GM19468 (cell line): ENCODE measurements around the gene IL9.

Source experiments
- ATAC-seq: cut with Tn5 transposase; IDR thresholded peaks from one replicate; pipeline ENCODE4 v1.9.1; 2021; ENCODE audit warnings: mild to moderate bottlenecking, moderate library complexity, moderate number of reproducible peaks; ENCODE audit not compliant: unreplicated experiment; ENCODE audit errors: extremely low read depth

Gene IL9

DNA sequence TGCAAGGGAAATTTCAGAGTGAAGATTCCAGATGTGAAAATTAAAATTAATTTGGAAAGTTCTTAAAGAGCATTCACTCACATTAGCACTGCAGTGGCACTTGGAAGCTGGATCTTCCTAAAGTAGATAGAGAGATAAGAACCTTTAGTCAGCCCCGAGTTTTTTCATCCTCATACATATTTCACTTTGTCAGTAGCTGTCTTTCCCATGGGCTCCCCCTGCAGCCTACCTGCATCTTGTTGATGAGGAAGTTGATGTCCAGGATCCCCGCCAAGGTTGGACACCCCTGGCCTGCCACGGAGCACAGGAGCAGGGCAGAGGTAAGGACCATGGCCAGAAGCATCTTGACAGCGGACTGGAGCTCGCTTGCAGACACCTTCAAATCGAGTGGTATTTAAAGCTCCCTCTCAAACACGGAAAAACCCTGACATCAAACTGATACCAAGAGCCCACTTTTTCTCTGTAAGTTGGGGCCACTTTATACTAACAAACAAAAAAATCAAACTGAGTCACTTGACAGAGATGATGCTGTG, at the start of gene IL9:
Gene IL9, minus strand, starts transcription at position 368 of the 533 bp plus-strand sequence. Its CDS starts 25 bp downstream, at position 343.
- ATAC-seq, result no peak

DNA sequence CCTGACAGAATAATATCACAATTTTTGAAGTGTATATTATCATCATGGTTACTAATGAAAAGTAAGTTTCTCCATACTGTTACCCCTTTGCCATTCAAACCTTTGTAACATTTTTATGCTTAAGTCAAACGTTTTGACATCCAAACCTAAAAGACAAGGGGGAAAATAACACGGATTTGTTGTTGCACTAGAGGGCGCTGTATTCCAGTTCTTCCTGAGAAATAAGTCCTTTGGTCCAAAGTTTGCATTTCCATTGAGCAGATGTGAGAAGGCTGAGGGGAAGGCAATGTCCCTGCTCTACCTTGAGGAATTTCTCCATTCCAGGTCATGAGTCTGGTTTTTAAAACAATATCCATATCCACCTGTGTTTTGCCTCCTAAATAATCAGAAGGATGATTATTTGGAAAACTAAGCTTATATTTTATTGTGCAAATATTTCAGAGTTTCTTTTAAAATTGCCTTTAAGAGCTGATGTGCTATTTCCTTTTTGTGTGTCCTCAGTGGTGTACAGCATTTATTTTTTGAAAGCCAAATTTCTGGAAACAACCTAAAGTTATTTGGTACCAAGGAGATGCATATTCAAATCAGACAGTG, 49.4 kb upstream of the IL9 start:
- no peak for ATAC-seq

DNA sequence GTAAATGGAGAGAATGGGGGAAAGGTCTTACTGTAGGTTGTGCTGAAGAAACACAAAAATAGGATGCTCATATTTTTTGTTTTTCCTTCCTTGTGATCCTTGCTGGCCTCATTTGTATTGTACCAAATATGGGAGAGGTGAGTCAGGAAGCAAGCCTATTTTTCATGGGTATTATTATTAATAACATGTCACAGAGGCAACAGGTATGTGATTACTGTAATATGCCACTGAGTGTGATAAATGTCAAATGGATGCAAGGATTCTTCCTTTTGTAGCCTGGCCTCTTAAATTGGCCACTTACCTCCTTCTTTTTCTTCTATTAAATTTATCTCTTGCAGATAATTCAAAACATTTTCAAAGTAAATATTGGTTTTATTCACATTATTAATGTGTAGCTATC, 48.9 kb upstream of the IL9 start:
- no peak for ATAC-seq

DNA sequence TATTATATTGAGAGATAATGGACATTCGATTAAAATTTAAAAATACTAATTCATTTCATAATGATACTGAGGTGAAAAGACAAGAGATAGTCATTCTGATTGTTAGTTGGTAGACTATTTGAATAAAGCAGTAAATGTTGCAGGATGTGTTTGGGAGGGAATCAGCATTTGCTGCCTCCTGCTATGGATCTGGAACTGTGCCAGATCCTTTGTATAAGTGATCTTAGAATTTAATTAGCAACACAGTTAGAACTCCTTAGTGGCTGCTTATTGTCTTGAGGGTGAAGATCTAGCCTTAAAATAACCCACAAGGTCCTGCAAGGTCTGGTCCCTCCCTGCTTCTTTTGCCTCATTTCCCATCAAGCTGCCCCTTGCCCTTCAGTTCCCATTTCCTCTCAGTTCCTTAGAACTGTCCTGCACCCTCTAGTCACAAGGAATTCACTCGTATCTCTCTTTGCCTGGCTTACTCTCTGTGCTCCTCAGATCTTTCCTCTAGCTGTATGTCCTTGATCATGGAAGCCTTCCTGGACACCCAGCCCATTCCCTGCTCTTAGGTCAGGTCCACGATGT, 46.6 kb upstream of the IL9 start:
- ATAC-seq, result no peak

DNA sequence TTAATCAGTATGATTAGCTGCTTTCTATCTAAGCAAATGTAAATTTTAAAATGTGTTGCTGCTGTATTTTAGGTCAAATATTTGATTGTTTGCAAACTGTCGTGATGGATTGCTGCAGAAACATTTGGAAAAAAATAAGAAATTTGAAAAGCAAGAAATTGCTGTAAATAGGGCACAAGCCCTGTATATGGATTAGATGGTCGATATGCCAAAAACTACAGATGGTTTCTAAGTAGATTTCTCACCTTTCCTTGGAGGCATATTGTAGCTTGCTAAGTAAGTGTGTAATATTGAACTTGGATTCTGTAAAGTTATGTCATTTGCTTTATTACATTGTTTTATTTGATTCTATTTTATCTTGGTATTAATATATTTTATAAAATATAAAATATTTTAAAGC, 46.1 kb upstream of the IL9 start:
- ATAC-seq, result no peak

DNA sequence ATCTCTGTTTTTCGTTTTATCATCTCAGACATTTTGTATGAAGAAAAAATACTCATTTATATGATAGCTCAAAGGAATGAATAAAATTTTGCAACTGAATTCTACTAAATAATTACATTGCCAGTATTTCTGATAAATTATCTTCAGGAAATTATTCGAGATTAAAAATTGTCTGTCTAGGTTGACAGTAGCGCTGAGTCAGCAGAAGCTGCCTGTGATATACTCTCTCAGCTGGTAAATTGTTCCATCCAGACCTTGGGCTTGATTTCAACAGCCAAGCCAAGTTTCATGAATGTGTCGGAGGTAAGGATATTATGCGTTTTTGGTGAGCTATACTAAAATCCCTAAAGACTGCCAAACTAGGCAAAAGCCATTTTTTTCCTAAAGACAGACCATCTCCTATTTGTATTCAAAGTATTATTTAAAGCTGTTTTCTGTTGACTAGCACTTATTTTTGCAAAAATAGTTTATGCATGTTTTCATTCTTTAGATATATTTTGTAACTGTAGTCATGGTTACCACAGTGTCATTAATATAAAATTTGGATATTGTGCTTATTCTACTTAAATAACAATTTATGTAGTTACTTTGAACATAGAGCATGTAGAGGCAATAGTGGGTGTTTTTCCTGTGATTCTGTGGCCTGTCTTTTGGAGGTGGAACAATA, 41.7 kb upstream of the IL9 start:
- no peak for ATAC-seq

DNA sequence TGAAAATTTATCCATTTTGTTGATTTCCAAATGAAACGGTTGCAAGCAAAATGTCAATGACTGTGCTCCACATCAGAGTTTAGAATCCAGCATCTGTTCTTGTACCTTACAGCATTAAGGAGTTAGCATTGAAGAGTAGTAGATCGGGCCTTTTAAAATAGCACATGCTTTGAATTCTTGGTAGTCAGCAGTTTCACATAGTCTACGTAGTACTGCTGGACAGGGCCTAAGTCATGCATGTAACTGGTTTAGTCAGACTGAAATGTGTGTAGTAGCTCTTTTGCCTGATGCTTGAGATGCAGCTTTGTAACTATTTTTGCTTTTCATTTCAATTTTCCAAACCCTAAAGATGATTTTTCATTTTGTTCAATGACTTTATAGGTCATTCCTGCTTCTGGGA, 39.3 kb upstream of the IL9 start:
- ATAC-seq, result no peak

DNA sequence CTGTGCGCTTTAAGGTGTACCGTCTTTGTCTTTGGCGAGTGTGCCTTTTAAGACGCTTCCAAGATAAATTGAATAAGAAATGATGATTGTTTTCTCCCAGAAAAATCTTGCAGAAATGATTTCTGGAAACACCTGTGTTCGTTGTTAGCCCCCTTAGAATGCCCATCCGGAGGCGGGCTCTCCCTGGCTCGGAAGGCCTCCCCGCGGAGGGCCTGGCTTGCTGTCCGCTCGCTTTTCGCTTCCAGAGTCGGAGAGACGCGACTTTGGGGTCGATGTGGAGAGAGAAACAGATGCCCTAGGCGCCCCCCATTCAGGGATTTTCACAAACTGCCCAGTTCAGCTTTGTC, 35.3 kb upstream of the IL9 start:
- no peak for ATAC-seq

DNA sequence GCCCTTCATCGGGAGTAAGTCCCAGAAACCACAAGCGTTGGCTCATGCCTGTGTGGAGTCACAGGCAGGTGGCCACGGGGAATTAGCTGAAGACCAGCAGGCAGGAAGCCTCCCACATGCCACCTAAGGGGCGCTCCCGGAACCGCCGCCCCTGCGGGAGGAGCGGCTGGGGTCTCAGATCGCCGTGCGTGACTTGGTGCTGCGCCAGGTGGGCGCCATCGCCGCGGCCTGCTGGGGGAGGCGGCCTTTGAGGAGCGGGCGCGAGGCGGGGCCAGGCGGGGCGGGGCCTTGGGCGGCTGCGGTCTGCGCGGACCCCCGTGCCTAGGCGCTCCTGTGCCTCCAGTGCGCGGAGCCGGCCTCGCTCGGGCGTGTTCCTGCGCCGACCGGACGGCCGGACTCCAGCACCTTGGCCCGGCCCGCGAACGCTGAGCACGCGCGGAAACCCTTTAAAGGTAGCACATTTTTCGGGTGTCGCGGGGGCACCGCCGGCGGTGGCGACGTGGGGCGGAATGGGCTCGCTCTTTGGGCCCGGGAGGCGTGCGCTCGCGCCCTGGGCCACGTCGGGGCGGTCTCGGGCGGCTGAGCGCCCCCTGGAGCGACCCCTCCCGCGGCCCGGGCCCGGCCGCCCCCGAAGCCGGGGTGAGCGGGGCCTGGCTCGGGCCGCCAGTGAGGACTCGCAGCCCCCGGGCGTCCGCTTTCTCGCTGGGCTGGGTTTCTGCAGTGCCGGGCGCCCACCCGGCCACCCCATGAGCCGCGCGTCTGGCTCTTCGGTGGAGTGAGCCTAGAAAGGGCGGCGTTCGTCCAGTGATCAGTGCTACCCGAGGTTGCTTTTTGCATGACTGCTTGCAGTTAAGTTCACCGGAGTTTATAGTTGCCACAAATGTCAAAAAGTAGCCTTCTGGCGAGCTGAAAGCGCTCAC, 34.6 kb upstream of the IL9 start:
- ATAC-seq, result no peak

DNA sequence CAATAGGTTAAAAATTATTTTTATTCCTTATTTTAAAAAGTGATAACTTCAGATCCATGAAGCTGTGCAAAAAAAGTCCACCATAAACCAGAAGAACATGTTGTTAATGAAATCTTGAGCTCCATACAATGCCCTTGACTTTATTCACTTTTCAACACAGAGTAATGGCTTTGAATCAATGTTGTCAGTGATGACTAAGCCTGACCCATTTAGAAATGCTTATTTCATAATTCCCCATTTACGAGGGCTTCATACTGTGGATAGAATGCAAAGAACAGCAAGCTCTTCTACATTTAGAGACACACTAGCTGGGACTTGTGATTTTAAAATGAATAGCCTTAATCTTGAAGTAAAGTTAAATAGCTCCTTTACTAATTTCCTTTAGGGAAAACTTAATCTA, 25.7 kb upstream of the IL9 start:
- no peak for ATAC-seq

DNA sequence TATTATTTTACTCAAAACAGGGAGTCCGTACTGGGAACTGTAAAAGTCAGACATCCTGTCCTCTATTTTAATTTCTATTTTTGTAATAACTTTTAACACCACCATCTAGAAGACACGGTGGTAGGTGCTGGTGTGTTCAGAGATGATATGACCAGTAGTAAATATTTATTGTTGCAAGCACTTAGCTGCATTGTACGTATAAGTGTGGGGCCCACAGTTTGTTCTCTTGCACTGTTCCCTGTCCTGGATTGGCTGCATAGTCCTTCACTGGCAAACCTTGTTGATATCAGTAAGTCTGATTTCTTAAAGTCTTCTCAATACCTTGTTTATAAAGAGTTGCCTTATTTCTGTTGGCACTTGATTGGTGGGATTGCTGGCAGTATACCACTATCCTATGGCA, 24.6 kb upstream of the IL9 start:
- no peak for ATAC-seq

DNA sequence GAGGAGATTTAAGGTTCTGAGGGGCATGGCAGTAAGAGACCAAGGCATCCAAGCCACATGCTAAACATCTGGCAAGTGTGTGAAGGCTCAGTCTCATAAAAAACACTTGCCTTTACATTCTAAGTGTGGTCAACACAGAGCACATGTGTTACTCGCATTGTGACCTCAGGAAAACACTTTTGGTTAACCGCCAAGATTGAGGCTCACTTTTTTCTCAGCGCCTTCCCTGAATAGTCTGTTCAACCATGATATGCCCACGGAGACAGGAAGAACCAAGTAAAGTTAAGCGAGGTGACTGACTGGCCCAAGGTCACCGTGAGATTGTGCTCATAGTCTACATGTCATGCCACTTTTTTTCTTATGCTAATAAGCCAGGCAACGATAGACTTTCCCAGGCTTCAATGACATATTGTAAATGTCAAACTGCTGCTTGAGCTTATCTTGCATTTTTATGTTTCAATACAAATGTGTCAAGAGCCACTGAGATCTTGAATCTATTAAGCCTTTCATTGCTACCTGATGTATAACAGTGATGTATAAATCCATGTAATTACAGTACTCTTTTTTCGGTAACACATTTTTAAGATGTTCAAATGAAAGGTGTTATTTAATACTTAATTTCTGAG, 21.1 kb upstream of the IL9 start:
- ATAC-seq, result no peak

DNA sequence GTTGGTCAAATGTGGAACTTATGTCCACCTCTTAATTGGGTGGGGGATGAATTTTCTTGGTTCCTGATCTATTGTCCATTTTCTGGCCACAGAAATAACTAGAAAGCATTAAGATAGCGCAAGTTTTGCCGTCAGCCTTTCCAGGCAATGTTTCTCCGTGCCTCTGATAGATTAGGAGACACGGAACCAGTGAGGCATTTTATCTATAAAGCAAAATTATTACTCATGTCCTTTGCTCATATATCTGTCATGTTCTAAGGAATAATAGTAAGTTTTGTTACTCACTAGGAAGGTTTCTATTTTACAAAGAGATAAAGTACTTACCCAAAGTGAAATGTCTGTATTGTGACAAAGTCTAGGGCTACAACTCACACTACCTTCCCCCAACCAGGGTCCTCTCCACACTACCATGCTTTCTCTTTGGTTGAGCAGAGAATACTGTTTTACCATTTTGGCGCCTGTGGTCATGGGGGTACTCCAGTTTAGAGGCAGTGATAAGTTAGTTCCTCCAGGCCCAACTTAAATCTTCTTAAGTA, 19.9 kb upstream of the IL9 start:
- ATAC-seq, result no peak

DNA sequence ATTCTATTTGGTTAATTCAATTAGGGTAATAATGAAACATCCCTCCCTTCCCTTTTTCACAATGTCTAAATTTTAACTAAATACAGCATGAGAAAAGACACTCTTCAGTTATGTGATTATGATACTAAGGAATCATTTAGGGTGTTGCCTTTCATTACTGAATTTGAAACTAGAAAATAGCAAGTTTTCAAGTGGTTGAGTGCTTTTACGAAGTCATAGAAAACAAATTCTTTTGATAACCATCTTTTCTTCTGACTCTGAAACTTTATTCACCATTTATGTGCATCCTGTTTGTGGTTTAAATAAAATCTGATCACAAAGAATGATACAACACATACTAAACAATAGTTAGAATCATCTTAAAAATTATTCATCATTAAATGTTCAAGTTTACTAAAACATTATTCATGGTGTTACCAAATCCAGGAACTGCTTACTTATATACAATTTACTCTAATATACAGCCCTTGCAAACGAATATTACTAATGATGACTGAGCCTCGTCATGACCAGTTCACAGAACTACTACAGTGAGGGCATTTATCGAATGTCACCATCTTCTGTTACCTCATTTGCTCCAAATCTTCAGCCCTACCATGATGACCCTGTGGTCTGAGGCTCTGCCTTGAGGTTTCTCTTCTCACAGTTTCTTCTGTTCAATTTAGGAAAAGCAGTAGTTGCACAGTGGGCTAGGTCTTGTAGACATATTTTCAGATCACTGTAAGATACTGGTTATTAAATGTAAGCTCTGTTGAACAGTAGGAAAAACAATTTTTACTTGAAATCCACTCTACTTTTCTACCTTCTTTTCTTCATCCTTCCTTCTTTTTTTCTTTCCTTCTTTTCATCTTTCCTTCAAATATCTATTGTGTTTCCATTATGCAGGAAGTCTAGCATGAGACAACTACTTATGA, 18.3 kb upstream of the IL9 start:
- no peak for ATAC-seq

DNA sequence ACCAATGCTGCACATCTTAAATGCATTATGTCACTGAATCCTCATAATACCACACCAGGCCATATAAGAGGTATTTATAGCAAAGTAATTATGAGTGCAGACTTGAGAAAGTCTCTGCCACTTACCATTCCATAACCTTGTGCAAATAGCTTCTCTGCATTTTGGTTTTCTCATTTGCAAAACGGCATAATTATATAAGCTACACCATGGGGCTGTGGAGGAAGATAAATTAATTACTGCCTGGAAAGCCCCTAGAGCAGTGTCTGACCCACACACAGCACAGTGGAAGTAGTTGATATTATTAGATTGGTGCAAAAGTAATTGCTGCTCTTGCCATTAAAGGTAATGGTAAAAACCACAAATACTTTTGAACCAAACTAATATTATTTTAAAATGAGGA, 9.5 kb upstream of the IL9 start:
- ATAC-seq, result no peak

DNA sequence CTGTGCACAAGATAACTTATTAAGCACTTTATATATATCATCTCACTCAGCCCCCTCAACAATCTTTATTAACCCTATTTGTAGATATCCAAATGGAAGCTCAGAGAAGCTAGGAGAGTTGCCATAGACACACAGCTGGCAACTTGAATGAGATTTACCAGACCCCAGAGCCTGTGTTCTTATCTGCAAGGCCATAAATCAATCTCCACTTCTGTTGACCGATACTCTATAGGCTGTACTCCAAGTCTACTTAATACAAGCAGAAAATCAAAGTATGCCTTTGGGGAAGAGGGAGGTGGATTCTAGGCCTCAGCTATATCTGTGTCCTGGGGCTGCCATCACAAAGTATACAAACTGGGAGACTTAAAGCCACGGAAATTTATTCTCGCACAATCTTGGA, 6.0 kb upstream of the IL9 start:
- ATAC-seq, result no peak

DNA sequence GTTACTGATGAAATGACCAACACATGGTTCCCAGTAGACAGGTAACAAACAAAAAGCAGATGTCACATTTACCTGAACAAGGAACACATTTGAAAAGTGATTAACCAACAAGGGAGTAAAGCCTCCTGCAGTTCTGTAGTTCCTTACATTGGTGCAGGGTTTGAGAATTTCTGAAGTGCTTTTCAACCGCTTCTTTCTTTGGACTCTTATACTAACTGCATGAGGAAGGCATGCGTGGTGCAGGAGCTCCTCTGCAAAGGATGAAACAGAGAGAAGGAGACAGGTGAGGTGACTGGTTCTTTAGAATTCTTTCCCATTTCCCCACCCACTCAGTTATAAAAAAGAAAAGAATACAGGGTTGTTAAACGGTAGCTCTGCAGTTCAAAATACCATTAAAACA, 4.6 kb upstream of the IL9 start:
- no peak for ATAC-seq

DNA sequence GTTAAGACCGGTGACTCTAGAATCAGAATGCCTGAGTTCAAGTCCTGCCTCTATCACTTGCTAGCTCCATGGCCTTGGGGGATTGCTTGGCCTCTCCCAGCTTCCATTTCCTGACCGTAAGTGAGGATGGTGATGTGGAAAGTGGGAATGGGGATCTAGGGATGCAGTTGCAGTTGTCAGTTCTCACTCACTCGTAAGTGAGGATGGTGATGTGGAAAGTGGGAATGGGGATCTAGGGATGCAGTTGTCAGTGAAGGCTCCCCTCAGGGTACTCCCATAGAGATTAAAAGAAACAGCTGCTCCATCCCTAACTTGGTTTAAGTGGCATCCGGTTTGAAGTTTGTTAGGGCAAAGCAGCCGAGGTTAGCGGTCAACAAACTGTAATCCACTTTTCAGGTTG, 3.0 kb upstream of the IL9 start:
- no peak for ATAC-seq

DNA sequence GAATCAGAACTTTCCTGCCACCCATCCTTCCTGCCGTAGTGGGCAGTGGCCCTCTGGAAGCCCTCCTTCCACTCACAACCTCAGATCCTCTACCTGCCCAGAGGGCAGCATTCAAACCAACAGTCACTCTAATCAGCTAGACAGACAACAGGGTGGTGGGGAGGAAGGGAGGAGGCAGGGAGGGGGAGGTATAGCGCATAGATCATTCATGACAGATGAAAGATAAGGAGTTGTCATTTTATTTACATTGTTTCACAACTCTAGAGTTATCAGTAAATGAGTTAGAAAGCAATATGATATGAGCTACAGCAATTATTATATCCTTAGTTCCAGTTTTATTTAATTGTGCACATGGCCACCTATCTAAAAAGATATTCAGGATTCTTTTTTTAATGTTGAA, 852 bp downstream of the IL9 start:
- ATAC-seq, result no peak
